ENCODE data around the gene RILPL2.
"Not testable (repeated sequence)": the region's sequence is repeated elsewhere in the genome, so short reads cannot be mapped to it uniquely, and the experiment has no call there.

Gene RILPL2

DNA sequence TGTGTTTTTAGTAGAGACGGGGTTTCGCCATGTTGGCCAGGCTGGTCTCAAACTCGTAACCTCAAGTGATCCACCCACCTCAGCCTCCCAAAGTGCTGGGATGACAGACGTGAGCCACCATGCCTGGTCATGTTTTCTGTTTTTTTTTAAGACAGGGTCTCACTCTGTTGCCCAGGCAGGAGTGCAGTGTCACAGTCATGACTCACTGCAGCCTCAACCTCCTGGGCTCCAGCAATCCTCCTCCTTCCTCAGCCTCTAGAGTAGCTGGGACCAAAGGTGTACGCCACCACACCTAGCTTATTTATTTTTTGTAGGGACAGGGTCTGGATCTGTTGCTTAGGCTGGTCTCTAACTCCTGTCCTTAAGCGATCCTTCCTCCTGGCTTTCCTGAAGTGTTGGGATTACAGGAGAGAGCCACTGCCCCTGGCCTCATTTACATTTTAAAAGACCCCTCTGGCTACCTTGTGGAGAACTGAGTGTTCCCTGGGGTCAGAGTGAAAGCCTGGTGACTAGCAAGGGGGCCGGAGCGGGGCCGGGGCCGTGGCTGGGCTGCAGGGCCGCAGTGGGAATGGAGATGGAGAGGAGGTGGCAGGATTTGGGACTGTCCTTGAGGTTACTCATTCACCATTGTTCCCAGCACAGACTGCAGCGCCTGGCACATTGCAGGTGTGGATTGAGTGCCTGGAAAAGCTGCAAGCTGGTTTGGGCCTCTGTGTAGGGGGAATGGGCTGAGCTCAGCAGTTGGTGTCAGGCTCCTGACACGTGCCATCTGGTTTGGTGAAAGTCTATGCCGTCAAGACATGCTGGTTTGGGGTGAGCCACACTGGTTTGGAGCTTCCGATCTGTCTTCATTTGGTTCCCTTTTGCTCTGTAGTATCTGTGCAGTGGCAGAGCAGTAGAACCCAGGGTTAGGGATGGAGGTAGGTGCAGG is 34.5 kb downstream of the RILPL2 start:
- DNase-seq, result no peak

DNA sequence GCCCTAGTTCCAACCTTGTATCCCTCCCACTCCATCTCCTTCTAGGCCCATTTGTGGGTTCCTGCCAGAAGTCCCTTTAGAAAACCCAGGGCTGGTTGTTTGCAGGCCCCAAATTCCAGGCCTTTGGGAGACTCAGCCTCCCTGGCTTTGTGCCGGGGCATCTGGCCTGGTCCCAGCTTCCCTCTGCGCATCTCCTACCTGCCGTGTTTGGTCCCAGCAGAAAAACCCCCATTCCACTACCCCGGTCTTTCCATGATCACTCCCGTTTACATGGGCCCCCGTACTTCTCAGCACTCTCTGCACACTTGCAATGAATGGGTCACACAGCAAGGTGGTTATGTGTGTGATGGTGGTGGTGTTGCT is 37.2 kb downstream of the RILPL2 start:
- no peak for DNase-seq

DNA sequence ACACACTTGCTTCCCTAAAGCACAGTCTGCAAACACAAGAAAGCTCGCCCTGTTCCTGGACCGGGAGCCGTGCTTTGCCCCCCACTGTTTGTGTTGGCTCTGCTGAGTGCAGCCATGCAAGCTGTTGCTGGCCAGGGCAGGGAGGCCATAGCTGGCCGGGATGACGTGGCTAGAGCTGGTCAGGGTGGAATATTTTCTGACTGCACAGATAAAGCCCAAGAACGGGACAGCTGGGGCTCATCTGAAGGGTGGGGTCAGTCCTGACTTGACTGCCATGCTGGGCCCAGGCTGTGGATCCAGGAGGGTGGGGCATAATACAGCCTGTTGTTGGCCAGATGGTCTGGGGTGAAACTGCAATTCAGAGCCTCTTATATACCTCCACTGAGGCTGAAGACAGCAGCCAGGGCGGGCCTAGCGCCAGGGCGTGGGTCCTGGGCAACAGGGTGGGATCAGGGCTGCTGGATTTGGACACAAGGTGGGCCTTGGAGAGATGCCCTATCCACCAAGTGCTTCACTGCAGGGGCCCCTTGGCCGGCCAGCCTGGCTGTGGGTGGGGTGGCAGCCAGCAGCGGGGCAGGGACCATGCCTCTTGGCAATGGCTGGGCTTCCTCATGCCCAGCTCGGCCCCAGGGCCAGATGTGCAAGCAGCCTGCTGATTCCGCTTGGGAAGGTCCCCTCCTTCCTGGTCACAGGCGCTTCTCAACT is 37.8 kb downstream of the RILPL2 start:
- no peak for DNase-seq

DNA sequence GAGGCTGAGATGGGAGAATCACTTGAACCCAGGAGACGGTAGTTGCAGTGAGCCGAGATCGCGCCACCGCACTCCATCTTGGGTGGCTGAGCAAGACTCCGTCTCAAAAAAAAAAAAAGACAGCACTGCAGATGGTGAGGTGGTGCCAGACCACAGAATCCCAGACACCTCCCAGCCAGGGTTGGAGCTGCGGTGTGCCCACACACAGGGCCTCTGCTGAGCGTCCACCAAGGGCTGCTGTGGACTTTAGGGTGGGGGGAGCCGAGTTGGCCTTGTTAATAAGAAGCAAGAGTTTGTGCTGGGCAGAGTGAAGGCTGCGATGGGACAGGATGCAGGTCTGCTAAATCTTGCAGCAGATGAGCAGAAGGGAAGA is 38.3 kb downstream of the RILPL2 start:
- DNase-seq, result no peak

DNA sequence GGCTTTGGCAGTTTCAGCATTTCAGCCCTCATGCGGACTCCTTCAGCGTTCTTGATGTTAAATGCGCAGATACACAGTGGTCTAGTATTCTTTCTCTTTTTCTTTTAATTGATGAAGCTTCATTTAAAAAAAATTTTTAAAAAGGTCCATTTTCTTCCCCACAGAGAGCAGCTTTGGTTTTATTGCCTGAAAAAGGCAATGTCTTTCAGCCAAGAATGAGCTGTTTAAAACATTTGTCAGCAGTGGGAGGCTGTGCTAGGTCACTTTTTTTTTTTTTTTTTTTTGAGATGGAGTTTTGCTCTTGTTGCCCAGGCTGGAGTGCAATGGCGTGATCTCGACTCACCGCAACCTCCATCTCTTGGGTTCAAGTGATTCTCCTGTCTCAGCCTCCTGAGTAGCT is 39.1 kb downstream of the RILPL2 start:
- DNase-seq, result no peak

DNA sequence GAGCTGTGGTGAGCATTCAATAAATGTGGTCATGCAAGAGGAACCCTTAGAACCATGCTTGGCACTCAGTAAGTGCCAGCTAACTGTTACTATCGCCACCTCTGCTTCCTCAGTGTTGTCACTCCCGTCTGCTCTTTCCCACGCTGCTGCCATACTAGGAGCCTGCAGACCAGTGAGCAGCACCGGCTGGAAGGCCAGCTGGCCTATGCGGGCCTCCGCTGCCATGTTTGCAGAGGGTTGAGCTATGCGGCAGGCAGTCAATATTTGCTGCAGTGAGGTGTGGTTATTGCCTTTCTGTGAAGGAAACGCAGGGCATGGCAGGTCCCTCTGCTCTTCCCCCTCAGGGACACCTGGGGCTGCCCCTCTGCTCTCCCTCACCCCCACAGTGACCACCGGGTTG is 39.5 kb downstream of the RILPL2 start:
- DNase-seq, result no peak

DNA sequence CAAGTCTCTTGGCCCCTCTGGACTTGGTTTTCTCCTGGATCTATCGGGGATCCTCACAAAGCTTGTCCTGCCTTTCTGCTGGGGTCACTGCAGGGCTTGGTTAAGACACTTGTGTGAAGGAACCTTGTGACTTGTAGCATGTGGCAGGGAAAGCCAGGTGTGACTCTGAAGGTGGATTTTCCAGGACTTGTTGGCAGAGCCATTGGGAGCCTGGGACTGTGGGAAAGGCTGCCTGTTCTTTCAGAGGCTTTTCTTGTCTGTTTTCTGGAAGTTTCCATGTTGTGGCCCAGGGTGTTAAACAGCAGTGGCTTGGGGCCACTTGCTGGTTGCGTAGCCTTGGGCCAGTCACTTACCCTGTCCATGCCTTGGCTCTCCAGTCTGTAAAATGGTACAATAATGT is 39.9 kb downstream of the RILPL2 start:
- no peak for DNase-seq

DNA sequence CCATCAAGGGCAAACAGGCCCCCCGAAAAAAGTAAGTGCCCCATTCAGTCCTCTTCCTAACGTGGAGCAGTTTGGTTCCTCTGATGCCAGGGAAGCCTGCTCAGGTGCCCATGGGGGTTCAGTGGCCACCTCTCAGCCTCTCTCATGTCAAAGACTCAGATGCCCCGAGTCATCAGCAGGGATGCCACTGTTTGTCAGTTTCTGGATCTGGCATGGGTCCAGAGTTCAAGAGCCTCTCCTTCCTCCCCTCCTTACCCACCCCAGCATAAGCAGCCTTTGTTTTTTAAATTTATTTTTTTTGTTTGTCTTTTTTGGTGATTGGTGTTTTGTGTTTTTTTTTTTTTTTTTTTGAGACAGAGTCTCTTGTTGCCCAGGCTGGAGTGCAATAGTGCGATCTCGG is 41.2 kb downstream of the RILPL2 start:
- no peak for DNase-seq

DNA sequence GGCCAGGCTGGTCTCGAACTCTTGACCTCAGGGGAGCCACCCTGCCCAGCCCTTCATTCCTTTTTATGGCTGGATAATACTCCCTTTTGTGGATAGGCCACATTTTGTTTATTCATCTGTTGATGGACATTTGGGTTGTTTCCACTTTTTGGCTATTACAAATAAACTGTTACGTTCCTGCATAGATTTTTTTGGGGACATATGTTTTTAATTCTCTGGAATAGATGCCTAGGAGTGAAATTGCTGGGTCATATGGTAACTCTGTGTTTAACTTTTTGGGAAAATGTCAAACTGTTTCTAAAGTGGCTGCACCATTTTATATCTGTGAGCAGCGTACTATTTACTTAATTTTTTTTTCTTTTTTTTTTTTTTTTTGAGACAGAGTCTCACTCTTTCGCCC is 42.7 kb downstream of the RILPL2 start:
- DNase-seq, result no peak

DNA sequence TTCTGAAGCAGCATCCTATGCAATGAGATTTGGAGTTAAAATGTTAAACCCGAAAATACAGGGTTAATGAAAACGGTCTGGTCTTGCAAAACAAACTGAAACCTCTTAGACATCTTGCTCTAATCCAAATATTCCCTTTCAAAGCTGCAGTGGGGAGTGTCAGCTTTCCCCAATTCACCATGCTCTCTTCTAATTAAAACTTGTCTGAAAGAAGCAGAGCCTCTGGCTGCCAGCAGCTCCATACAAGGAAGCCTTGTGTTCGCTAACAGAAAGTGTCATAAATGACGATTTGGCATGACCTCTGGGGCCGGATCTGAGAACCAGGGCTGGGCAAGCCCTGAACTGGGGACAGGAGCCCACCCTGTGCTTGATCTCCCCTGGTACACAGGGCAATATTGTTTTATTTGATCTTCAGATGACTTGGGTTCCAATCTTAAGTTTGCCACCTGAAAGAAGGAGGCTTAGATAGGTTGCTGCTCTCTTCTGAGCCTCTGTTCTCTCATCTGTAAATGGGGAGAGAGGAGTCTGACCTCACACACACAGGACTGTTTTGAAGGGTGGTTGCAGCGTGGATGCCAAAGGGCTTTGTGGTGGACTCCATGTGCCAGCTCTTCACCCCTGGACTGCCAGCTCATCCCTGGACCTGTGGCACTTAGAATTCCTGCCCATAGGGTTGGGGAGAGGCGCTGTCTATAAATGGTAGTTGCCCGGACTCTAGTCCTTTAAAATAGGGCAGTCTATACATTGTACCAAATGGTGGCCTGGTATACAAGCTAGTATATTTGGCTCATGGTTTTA is 44.7 kb downstream of the RILPL2 start:
- DNase-seq, result no peak

DNA sequence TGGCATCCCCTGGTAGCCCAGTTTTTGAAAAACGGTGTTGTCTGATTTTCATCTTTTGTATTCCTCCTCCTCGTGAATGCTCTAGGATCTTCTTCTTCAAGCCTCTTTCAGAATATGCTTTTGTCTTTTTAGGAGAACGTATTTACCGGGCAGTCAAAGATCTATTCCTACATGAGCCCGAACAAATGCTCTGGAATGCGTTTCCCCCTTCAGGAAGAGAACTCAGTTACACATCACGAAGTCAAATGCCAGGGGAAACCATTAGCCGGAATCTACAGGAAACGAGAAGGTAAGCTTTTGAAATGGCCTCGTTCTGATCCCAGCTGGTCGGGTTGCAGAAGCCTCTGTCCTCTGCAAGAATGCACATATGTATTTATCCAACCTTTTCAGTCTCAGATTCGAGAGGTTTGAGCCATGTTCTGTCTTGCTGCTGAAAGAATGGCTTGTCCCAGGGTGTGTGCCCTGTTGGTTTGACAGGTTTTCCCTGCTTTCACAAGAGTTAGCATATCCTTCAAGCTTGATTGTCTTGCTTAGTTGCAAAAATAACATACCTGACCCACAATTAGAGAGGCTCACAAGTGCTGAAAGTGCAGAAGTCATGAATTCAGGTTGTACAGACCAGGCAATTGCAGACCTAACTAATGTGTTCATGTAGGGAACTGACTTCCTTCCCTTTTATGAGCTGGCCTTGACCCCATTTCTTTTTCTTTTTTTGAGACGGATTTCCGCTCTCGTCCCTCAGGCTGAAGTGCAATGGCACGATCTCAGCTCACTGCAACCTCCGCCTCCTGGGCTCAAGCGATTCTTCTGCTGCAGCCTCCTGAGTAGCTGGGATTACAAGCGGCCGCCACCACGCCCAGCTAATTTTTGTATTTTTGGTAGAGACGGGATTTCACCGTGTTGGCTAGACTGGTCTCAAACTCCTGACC is 45.7 kb downstream of the RILPL2 start:
- DNase-seq, result no peak

DNA sequence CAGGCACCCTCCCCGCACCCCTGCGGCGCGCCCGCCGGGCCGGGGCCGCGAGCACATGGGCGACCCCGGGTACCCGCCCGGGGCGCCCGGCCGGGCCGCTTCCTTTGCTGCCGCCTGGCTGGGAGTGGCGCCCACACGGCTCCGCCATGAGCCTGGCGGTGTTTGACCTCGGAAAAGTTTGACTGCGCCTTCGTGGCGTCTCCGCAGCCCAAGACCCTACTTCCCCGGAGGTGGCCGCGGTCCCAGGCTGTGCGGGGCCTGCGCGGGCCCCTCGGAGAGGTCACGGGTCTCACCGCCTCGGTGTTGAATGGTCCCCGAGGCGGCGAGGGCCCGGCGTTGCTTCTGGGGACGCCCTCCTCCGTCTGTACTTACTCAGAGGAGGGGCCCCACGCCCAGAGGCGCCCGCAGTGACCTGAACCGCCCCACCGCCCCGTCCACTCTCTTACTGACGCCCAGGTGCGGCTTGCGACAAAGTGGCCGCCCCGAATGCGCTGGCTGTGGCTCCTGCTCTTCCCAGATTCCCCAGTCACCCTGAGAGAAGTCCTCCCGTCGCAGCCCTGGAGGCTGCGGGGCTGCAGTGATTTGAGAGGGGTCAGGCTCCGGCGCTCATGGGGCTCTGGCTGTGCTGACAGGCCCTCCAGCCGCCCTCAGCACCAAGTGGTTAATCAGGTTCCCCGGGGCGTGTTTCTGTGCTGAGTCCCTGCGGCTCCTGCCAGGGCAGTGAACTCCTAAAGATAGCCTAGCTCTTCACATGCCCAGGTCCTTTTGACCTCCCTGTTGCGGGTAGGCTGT is 46.7 kb downstream of the RILPL2 start:
- DNase-seq, result no peak

DNA sequence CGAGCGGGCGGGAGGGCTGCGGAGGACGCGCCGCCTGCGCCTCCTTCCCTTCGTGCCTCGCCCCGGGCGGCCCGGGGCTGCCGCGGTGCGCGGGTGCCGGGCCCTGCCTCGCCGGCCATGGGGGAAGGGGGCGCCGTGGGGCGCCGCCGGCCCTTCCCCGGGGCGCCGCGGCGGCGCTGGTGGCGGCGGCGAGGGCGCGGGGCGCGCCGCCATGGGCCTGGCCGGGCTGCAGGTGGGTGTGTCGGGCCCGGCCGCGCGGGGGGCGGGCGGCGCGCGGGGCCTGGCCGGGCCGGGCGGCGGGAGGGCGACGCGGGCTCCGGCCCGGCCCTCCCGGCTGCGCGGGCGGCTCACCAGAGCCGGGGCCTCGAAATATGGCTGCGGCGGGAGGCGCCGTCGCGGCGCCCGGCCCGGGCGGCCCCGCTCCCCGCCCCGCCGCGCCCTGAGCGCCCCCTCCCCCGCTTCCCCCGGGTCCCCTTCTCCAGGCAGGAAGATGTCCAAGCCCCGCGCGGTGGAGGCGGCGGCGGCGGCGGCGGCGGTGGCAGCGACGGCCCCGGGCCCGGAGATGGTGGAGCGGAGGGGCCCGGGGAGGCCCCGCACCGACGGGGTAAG is 47.4 kb downstream of the RILPL2 start:
- DNase-seq, result no peak

DNA sequence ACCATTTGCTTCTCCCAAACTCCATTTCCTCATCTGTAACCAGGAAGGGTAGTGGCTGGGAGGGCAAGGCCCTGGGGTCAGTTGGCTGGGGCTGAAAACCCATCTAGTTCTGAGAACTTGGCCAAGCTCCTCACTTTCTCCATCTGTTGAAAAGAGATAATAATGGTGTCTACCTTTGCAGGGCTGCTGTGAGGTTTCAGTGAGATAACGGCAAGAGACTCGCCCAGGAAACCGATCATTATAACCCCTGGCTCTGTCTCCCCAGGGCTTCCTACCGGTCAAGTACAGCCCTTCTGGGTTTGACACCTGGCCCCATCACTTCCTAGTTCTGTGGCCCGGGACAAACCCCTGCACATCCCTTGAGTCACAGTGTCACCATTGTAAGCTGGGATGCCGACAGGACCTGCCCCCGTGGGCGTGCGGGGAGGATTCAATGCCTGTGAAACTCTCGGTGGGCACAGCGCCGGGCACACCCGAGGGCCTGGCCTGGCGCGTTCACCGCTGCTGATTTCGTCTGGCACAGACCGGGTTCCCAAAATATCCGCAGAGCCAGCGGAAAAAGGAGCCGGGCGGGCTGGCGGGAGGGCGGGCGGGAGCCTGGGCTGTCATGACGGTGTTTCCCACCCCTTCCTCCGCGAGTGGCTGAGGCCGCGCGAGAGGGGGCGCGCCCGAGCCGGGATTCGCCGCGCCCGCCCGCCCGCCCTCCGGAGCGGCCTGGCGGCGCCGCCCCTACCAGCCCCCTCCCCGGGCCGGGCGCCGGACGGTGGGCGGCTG is 48.1 kb downstream of the RILPL2 start:
- peak; percentile 68 for DNase-seq

DNA sequence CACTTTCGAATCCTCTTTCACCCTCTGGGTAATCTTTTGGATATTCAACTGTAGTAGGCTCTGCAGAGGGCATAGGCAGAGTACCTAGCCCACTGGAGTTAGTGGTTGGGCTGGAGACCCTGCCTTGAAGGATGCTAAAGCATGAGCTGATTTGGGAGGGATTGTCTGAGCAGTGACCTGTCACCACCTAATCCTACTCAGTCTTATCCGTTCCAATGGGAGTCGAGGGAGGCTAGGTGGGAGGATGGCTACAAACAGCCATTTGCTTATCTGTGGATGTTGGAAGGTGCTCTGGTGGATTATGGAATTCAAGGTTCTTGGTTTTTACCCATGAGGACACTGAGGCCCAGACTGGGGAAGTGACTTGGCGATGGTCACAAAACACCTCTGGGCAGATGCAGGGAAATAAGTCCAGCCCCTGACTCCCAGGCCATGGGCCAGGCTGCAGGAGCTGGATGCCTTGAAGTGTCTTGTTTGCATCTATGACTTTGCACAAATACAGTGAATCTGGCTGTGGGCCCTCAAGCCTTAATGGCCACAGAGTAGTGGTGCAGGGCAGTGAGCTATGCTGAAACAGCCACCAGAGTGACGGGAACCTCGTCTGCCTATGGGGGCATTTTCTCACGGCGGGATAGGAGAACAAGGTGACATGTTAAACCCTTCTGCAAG is 48.8 kb downstream of the RILPL2 start:
- no peak for DNase-seq

DNA sequence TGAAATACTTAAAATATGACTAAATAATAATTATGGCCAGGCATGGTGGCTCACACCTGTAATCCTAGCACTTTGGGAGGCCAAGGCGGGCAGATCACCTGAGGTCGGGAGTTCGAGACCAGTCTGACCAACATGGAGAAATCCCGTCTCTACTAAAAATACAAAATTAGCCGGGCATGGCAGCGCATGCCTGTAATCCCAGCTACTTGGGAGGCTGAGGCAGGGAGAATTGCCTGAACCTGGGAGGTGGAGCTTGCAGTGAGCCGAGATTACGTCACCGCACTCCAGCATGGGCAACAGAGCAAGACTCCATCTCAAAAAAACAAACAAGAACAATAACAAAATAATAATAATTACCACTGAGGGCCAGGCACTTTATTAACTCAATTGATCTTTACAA is 50.9 kb downstream of the RILPL2 start:
- not testable (repeated sequence) for DNase-seq

DNA sequence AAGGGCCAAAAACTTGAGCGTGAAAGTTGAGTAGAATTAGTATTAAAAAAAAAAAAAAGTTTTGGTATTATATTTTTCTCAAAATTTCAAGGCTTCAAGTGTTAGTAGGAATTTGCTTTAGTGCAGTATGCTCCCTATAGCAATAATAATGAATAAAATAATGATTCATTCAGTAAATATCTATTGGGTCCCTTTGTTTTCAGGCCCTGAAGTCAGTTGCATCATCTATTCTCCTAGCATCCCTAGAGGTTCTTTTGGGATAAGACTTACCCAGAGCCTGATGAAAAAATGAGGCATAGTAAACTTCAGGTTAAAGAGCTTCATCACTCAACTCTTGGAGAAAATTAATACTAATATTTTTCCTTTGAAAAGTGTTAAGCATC is 51.5 kb downstream of the RILPL2 start:
- DNase-seq, result no peak

DNA sequence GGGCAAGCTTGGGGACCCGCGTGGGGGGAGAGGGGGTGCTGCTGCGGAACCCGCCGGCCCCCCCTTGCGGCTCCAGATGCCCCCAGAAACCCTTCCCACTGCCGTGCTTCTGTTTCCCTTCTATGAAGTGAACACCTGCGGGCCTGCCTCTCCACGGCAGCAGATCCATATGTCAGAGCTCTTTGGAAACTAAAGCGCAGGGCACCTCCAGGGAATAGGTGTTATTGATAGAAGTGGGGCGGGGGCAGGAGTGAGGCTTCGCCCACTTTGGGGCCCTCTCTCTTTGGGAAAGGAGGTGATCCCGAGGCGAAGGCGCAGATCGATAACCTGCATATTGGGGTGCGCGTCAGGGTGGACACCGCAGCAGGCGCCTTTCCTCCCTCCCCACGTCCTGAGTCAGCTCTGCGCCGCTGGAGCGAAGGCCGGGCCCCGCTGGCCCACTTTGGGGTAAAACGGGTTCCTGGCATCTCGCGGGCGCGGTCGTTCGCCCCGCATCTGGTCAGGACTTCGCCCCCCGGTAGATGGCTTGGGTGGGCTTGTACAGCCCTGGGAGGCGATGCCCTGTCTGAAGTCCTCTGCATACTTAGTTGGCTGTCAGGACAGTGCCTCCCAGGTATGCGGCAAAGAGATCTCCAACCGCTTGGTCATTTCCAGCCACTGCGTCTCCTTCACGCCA is 52.0 kb downstream of the RILPL2 start:
- DNase-seq, result no peak

DNA sequence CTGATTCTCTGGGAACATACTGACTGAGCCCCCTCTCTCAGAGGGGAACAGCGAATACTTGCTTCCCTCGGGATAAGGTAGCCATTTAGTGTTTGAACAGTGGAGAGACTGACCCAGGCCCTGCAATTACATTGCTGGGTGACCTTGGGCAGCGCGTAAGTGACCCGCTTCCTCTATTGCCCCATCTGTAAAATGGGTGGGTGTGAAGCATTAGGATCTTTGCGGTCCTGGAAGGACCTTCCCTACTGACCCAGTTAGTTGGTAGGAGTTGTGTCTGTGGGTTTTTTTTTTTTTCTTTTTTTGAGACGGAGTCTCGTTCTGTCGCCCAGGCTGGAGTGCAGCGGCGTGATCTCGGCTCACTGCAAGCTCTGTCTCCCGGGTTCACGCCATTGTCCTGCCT is 53.8 kb downstream of the RILPL2 start:
- DNase-seq, result no peak
